HG03095 (cell line): ENCODE measurements around the gene ADAT3.

Experiments
- ATAC-seq: cut with Tn5 transposase; IDR thresholded peaks from one replicate; pipeline ENCODE4 v1.9.1; 2021; ENCODE audit warnings: moderate library complexity; ENCODE audit not compliant: unreplicated experiment

Gene ADAT3

DNA sequence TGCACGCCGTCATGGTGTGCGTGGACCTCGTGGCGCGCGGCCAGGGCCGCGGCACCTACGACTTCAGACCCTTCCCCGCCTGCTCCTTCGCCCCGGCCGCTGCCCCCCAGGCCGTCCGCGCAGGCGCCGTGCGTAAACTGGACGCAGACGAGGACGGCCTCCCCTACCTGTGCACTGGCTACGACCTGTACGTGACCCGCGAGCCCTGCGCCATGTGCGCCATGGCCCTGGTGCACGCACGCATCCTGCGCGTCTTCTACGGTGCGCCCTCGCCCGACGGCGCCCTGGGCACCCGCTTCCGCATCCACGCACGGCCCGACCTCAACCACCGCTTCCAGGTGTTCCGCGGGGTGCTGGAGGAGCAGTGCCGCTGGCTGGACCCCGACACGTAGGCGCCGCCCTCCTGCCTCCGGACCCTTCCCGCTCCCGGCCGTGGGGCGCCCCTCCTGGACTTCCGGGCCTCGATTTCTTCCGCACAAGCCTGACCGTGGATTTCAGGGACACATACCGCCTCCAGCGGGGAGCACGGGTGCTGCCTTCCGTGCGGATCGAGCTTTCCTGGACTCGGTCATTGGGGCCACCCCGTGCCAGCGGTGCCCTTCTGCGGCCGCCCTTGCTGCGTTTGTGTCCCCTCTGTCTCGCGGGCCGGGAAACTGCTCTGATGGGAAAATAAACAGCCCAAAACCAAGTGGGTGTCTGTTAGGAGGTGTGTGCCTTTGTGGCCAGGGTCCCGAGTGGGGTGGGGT is 7.7 kb downstream of the ADAT3 start:
- ATAC-seq: no peak

DNA sequence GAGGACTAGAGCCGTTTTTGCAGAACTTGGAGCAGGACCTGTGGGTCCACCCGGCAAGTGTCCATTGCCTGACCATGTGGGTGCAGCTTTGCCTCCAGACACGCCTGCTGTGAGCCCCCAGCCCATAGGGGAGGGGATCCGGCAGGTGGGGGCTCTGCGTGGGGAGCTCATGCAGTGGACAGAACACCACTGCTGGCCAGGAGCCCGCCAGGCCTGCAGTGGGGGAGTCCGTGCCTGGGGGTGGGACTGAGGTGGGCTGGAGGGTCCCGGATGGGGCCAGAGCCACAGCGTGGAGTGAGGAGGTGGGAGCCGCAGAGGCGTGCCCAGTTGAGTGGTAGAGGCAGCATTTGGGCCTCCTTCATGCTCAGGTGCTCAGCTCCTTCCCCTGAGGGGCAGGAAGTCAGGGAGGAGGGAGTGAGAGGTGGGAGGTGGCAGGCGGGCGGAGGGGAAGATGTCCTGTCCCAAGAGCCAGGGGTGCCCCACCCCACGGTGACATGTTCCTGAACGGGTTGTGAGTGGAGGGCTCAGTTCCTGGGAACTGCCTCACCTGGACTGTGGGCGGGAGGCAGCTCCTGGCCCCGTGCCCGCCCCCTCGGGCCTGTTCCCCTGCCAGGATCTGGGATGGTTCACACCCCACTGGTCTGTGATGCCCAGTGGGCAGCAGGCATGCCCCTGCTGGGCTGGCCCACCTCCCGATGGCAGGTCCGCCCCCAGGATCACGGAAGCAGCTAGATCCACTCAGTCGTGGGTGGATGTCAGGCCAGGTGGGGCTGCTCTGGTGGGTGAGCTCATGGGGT is 8.8 kb downstream of the ADAT3 start:
- ATAC-seq: no peak

DNA sequence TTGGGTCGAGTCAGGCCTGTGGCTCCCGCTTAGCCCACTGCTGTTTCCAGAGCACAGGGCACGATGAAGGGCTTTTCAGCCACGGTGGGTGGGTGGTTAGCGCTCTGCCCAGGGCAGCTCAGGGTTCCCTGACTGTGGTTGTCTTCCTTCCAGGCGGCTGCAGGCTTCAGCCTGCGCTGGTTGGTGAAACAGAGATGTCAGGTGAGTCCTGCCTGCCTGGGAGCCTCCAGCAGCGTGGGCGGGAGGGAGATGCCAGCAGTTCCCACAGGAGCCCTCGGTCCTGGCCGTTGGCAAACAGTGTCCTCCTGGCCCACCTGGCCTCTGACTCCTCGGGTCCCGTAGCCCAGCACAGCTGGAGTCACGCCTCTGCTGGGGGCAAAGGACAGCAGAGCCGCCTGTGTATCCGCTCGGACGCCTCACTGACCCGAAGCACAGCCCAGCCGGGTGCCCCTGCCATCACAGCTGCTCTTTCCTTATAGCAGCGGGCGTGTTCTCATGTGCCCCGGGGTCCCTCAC is 9.7 kb downstream of the ADAT3 start:
- no peak for ATAC-seq

DNA sequence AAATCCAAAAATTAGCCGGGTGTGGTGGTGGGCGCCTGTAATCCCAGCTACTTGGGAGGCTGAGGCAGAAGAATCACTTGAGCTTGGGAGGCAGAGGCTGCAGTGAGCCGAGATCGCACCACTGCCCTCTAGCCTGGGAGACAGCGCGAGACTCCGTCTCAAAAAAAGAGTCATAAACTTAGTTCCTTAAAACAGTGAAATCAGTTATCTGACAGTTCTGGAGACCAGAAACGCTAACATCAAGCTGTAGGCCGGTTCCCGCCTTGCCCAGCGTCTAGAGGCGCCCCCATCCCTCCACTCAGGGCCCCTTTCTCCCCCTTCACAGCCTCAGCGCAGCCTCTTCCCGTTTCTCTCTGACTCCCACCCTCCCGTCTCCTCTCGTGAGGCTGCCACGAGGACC is 11.9 kb downstream of the ADAT3 start:
- no peak for ATAC-seq

DNA sequence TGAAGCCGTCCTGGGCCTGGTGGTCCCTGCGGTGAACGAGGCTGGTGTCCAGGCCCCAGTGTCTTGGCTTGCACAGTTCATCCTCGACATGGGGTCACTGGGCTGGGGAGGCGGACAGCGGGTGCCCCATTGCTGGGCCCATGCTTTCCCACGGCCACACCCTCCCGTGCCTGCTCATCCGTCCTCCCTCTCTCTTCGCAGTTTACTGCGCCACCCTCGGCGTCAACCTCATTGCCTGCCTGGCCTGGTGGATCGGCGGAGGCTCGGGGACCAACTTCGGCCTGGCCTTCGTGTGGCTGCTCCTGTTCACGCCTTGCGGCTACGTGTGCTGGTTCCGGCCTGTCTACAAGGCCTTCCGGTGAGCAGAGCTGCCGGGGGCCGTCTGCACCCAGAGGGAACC is 12.7 kb downstream of the ADAT3 start:
- no peak for ATAC-seq

DNA sequence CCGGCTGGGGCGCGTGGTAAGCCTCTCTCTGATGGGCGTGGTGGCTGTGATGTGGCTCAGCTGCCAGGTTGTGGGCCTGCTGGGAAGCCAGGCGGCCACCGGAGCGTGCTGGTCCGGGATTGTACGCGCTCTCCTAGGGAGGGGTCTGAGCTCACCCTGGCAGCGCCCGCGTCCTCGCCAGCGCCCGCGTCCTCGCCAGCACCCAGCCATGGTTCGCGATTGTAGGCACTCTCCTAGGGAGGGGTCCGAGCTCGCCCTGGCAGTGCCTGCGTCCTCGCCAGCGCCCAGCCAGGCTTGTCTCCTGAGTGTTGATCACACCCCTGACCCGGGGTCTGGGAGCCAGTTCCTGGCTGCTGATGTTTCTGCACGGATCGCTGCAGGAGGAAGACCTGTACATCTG is 13.8 kb downstream of the ADAT3 start:
- ATAC-seq: no peak

DNA sequence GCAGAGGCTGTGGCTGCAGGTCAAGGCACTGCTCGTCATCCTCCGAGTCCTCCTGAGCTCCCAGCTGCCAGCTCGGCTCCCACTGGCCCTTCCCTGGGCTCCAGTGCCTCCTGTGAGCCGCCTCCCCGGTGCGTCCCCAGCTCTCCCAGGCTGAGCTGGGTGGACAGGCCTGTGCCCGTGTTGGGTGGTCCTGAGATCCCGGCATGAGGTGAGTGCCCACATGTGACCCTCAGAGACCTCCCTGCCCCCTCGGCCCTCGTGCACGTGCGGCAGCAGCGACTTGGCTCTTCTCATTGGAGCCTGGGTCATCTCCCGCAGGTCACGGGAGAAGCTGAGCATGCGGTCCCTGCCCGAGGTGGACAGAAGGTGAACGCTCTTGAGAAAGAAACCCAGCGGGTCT is 15.4 kb downstream of the ADAT3 start:
- ATAC-seq: no peak

DNA sequence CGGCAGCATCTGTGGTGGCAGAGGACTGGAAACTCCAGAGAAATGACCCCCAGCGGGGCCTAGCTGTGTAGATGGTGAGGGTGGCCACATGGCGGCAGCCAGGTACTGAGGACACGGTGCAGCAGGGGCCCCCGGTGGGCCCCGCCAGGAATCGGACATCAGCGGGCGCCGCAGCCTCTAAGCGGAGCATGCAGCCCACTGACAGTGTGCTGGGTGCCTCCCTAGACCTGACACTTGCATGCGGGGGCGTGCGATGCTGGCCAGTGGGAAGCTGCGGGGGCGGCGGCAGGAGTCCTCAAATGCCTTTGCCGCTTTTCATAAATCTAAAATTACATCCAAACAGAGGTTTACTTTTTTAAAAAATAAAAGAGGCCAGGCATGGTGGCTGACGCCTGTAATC is 16.1 kb downstream of the ADAT3 start:
- no peak for ATAC-seq

DNA sequence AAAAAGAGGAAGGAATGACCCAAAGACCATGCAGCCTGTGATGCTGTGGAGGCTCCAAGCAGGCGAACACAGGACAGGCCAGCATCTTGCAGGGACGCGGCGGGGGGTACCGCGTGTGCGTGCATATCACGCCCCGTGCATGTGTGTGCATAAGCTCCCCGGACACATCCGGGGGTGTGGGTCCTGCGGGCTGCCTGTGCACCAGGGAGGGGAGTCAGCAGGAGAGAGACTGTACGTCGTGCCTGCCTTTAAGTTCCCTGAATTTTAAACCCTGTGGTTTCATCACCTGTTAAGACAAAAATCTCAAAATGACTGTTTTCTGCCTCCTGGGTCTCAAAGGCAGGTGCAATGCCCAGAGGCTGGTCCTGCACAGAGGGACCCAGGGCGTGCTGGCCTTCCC is 16.6 kb downstream of the ADAT3 start:
- no peak for ATAC-seq

DNA sequence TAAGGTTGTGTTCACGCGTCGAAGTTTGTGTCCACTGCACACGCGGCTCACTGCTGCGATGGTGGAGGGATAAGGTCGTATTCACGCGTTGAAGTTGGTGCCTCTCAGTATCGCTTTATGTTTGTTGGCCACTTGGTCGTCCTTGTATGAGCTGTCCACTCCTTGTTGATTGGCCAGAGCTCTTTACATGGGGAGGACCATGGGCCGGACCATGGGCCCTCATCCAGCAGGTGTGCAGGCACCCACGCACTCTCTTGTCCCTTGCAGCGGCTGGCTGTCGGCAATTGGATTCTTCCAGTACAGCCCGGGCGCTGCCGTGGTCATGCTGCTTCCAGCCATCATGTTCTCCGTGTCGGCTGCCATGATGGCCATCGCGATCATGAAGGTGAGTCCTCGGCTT is 17.6 kb downstream of the ADAT3 start:
- ATAC-seq: no peak

DNA sequence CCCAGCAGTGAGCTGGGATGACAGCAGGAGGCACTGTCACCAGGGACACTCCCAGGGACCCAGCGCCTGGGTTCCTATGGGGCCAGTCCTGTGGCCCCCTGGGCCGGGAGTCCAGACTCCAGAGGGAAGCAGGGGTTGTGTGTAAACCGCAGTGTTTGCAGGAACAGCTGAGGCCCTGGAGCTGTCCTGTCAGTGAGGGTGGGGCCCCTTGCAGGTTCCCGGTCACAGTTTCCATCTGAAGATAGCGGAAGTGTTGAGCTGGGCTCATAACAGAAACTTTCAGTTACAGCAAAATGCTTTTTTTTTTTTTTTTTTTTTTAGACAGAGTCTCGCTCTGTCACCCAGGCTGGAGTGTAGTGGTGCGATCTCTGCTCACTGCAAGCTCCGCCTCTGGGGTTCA is 18.1 kb downstream of the ADAT3 start:
- ATAC-seq: no peak

DNA sequence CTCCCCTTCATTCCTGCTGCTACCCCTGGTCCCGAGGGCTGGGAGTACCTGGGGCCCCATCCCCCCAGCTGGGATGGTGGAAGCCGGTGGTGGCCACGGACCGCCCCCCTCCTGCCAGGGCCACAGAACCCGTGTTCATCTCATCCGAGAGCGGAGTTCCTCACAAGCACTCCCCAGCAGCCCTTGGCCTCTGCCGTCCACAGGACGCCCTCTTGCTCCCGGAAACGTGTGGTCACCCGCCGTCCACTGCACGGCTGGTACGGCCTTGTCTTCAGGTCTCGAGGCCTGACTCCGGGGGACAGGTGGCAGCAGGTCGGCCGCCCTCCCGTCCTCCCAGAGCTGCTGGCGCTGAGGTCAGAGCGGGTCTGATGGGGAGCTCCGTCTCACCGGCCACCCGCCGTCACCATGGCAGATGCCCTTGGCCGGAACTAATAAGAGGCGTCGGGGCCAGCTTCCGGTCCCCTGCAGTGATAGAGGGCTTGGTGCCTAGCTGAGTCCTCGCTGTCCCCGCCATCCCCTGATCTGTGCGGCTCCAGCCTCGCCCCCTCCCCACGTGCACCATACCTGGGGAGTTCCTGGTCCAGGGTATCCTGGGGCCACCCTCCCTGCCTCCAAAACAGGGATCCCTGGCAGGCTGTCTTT is 19.2 kb downstream of the ADAT3 start:
- ATAC-seq: no peak

DNA sequence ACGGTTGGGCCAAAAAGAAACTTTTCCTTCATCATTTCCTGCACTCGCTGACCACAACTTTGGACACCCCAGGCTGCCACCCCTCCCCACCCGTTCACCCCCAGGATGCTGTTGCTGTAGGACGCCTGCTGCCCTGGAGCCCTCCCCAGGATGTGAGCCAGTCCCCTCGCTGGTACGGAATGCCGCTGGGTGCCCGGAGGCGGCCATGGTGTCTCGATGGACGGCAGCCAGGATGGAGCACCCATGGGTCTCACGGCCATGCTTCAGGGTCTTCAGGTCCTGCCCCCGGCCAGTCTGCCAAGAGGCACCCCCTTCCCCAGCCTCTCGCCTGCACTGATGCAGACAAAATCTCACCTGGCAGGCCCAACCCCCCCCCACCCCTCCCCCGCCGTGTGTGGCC is 20.3 kb downstream of the ADAT3 start:
- ATAC-seq: no peak

DNA sequence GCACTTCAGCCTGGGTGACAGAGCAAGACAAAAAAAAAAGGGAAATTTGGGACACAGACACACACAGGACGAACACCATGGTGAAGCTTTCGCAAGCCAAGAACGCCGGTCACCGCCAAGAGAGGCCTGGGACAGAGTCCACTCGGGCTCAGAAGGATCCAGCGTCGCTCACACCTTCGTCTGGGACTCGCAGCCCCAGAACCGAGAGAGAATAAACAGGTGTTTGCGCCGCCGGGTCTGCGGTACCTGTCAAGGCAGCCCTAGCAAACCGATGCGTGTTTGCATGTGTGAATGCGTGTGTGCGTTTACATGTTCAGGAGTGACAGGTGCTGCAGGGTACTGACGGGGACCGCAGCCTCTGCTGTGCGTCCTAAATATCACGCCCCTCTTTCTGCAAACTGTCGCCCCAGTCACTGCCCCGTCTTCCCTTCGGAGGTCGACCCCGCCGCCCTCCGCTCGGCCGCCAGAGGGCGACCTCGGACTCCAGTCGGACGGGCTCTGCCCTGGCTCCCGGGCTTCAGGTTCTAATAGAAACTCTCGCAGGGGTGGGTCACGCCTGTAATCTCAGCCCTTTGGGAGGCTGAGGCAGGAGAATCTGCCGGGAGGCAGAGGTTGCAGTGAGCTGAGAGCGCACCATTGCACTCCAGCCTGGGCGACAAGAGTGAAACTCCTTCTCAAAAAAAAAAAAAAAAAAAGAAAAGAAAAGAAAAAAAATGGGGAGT is 24.0 kb downstream of the ADAT3 start:
- ATAC-seq: no peak

DNA sequence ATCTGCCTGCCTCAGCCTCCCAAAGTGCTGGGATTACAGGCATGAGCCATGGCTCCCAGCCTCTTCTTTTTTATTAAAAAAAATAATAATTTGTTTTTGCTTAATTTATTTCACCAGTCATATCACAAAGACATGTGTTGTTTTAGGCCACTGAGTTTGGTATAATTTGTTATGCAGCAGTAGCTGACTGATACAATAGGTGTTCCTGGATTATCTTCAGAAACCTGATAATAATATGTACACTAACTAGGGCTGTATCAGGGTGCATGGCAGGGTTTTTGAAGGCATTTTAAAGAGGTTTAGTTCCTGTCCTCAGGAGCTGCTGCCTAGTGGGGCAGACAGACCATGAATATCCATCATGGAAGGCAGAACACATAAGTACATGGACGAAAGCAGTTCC is 26.2 kb downstream of the ADAT3 start:
- ATAC-seq: no peak

DNA sequence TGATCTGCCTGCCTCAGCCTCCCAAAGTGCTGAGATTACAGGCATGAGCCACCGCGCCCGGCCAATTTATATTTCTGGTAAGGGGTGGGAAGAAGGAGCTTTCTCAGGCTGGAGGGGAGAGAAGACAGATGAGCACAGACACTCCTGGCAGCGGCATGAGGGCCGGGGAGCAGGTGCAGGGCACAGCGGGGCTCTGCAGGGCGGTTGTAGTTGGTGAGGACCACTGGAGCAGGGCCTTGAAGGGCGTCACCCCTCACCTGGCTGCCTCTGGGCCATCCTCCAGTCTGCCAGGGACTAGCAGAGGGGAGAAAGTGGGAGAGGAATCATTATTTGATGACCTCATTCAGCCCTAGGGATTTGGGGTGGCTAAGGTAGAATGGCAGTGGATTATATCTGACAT is 27.2 kb downstream of the ADAT3 start:
- no peak for ATAC-seq

DNA sequence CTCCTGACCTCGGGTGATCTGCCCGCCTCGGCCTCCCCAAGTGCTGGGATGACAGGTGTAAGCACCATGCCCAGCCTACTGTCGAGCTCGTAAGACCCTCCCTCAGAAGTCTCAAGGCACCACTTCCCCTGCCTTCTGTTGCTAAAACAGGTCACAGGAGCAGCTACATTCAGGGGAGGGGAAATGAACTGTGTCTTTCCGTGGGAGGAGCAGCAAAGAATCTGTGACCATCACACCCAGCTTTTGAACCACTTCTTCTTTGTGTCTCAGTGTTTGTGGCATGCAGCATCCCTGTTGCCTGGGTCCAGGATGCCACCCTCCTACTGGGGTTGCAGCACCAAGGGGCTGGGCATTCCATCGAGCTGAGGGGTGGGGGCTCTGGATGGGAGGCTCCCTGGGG is 28.0 kb downstream of the ADAT3 start:
- ATAC-seq: no peak

DNA sequence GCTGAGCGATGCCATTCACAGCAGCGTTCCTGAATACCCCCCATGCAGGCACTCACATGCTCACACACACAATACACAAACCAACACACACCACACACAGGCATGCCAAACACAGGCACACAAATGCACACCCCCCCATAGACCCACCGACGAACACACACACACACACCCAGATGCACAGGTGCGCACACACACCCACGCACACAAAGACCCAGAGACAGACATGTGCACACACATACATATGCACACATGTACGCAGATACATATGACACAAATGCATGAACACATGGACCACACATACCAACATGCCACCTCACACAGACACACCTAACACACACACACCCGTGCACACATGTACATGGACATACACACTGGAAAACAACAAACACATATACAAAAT is 28.7 kb downstream of the ADAT3 start:
- ATAC-seq: no peak

DNA sequence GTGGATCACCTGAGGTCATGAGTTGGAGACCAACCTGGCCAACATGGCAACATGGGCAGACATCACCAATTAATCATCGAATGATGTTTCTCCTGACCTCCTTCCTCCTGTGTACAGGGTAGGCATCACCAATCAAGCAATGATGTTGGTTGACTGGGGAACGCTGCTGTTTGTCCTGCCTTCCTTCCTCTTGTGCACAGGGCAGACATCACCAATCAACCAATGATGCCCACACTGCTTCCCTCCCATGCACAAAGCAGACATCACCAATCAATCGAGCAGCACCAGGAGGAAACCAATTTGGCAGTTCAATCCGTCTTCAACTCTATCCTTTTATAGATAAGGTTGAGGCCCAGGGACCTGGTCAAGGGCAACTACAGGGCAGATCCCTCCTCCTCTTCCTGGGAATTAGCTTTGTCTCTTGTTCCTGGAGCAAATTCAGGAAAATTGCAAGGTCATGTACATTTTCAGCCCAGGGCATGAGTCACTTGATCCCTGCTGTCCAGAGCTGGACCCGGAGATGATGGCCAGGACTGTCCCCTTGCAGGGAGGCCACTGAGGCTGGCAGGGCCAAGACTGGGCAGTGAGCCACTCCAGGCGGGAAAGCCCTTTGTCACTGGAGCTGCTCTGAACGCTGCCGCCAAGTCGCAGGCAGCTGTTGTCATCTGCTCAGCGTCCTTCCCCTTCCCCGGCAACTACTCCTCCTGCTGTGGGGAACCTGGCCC is 30.4 kb downstream of the ADAT3 start:
- no peak for ATAC-seq

DNA sequence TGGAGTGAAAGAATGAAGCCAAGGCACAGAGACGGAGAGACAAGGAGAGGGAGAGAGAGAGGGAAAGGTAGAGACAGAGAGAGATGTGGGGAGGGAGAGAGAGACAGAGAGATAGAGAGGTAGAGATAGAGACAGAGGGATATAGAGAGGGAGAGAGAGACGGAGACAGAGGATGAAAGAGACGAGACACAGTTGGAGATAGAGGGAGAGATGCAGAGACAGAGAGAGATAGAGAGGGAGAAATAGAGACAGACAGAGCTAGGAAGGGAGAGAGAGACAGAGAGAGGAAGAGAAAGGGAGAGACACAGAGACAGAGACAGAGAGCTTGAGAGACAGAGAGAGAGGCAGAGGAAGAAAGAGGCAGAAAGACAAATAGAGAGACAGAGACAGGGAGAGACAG is 31.2 kb downstream of the ADAT3 start:
- no peak for ATAC-seq
